Hepatocyte (in vitro differentiated cells): ENCODE data around the gene TEAD1. TPM values are rescaled to one million over a fixed set of nuclear protein-coding genes. Genes with fewer than 3 reads are reported as not detected.

Source experiments
- DNase-seq: peaks from one replicate; pipeline ENCODE4 v3.0.0-alpha.2; 2016; ENCODE audit warnings: low spot score
- H2AFZ ChIP-seq: fragments of 200-600 bp; sonication (generic); 2 replicates; pipeline ENCODE4 v1.6.0; 2016; ENCODE audit warnings: antibody characterized with exemption, mild to moderate bottlenecking
- H3K27ac ChIP-seq: fragments of 200-600 bp; sonication (generic); 2 replicates; pipeline ENCODE4 v1.5.1; 2016; ENCODE audit warnings: mild to moderate bottlenecking
- H3K27me3 ChIP-seq: fragments of 200-600 bp; sonication (generic); 2 replicates; pipeline ENCODE4 v1.6.1; 2016
- H3K36me3 ChIP-seq: fragments of 200-600 bp; sonication (generic); replicated peaks from 2 replicates; pipeline ENCODE4 v1.5.1; 2016; ENCODE audit warnings: low read depth; ENCODE audit not compliant: insufficient read depth
- H3K4me1 ChIP-seq: fragments of 200-600 bp; sonication (generic); 2 replicates; pipeline ENCODE4 v1.5.1; 2016; ENCODE audit warnings: mild to moderate bottlenecking, moderate library complexity; ENCODE audit not compliant: insufficient read depth
- H3K4me2 ChIP-seq: fragments of 200-600 bp; sonication (generic); 2 replicates; pipeline ENCODE4 v1.6.0; 2016
- H3K4me3 ChIP-seq: fragments of 200-600 bp; sonication (generic); 2 replicates; pipeline ENCODE4 v1.5.1; 2016; ENCODE audit warnings: mild to moderate bottlenecking
- H3K79me2 ChIP-seq: fragments of 200-600 bp; sonication (generic); 2 replicates; pipeline ENCODE4 v1.6.0; 2017; ENCODE audit warnings: mild to moderate bottlenecking
- H3K9me2 ChIP-seq: fragments of 200-600 bp; sonication (generic); replicated peaks from 2 replicates; pipeline ENCODE4 v1.6.0; 2017; ENCODE audit warnings: mild to moderate bottlenecking; ENCODE audit not compliant: insufficient read depth
- H3K9me3 ChIP-seq: fragments of 200-600 bp; sonication (generic); 2 replicates; pipeline ENCODE4 v1.5.1; 2016; ENCODE audit warnings: low read depth, mild to moderate bottlenecking
- H4K20me1 ChIP-seq: fragments of 200-600 bp; sonication (generic); 2 replicates; pipeline ENCODE4 v1.6.0; 2016; ENCODE audit warnings: mild to moderate bottlenecking; ENCODE audit not compliant: insufficient read depth, poor library complexity, severe bottlenecking
- EZH2 ChIP-seq: fragments of 200-600 bp; sonication (generic); IDR thresholded peaks from 2 replicates; pipeline ENCODE4 v1.6.1; 2016; ENCODE audit warnings: antibody characterized with exemption, mild to moderate bottlenecking, borderline replicate concordance
- EZH2phosphoT487 ChIP-seq: fragments of 200-600 bp; sonication (generic); IDR thresholded peaks from one replicate; pipeline ENCODE4 v1.6.1; 2018; ENCODE audit warnings: antibody characterized with exemption, mild to moderate bottlenecking, low read depth, moderate library complexity; ENCODE audit not compliant: unreplicated experiment, severe bottlenecking
- WGBS: methylation state at CpG from one replicate; pipeline ENCODE4 v1.1.6; 2016; ENCODE audit warnings: low lambda C conversion rate; ENCODE audit errors: missing lambda C conversion rate; 5-methylcytosine and 5-hydroxymethylcytosine counted together
- polyA plus RNA-seq: library from polyadenylated mRNA; unstranded; fragments of >200 nt; fragmentation: Nextera tagmentation; extraction: Ambion mirVana; gene quantifications from 2 replicates; pipeline ENCODE4 v1.2.1, GENCODE V29; 2016
- total RNA-seq: library from RNA; depleted of rRNA; stranded (reverse); fragments of >200 nt; gene quantifications from 2 replicates; pipeline ENCODE4 v1.2.3, GENCODE V29; 2014
- TF ChIP-seq, protein P1 (sequence below): fragments of 200-600 bp; sonication (generic); IDR thresholded peaks from 2 replicates; pipeline ENCODE4 v1.5.1; 2016; ENCODE audit warnings: antibody characterized with exemption, mild to moderate bottlenecking; ENCODE audit not compliant: poor library complexity

Gene TEAD1
- total and polyA plus RNA-seq, 2 experiments from 2014 or later = 37.2 to 82.2 TPM

- Histone ChIP-seq H3K4me2 (no peak overlapping the region), H3K79me2 (peaks cover 88% of the 10 kb centered on the region), H4K20me1 (peaks cover 5% of the 10 kb centered on the region), H3K27me3 (no peaks in the 10 kb centered on the region), H2AFZ (no peak overlapping the region), H3K9me2 (no peaks in the 10 kb centered on the region), H3K4me3 (no peak overlapping the region), H3K36me3 (no peaks in the 10 kb centered on the region), H3K9me3 (no peaks in the 10 kb centered on the region), H3K27ac (no peak overlapping the region), H3K4me1 (peaks cover 33% of the 10 kb centered on the region)
- TF ChIP-seq EZH2 (no peak), EZH2phosphoT487 (no peak)
- TF ChIP-seq, protein P1, sequence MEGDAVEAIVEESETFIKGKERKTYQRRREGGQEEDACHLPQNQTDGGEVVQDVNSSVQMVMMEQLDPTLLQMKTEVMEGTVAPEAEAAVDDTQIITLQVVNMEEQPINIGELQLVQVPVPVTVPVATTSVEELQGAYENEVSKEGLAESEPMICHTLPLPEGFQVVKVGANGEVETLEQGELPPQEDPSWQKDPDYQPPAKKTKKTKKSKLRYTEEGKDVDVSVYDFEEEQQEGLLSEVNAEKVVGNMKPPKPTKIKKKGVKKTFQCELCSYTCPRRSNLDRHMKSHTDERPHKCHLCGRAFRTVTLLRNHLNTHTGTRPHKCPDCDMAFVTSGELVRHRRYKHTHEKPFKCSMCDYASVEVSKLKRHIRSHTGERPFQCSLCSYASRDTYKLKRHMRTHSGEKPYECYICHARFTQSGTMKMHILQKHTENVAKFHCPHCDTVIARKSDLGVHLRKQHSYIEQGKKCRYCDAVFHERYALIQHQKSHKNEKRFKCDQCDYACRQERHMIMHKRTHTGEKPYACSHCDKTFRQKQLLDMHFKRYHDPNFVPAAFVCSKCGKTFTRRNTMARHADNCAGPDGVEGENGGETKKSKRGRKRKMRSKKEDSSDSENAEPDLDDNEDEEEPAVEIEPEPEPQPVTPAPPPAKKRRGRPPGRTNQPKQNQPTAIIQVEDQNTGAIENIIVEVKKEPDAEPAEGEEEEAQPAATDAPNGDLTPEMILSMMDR = no peak
- WGBS = 96% methylated on average over 4 of the region's 4 CpGs
- DNase-seq = no peak
These were observed 144.3 kb downstream of the TEAD1 start for GRCh38 chr11:12818333-12819015.

DNA sequence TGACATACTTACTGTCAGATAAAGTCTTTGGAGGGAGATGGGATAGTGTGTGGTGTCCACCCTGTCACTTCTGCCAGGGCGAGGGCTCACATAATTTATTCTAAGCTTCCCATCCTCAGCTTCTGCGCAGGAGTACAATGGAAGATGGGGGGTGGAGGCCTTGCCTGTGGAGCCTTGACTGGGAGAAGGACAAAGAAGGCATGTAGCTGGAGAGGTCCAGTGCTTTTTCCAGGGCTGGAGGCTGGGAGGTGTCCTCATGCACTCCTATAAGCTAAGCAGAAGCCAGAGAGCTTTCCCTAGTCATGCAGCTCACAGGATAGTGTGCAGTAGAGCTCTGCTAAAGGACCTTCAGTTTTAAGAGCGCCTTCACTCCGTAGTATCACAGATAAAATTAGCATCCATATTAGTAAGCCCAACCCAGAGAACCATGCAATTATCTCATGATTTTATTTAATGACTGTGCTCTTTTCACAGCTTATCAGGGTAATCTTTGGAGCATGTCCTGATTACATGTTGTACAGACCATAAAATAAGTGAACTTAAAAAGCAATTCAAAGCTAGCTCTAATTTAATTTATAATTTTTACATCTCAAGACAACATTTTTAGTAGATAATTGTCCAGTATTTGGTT lies 148.3 kb downstream of the TEAD1 start:
- no peaks in the 10 kb centered on the region for H3K9me2 ChIP-seq

DNA sequence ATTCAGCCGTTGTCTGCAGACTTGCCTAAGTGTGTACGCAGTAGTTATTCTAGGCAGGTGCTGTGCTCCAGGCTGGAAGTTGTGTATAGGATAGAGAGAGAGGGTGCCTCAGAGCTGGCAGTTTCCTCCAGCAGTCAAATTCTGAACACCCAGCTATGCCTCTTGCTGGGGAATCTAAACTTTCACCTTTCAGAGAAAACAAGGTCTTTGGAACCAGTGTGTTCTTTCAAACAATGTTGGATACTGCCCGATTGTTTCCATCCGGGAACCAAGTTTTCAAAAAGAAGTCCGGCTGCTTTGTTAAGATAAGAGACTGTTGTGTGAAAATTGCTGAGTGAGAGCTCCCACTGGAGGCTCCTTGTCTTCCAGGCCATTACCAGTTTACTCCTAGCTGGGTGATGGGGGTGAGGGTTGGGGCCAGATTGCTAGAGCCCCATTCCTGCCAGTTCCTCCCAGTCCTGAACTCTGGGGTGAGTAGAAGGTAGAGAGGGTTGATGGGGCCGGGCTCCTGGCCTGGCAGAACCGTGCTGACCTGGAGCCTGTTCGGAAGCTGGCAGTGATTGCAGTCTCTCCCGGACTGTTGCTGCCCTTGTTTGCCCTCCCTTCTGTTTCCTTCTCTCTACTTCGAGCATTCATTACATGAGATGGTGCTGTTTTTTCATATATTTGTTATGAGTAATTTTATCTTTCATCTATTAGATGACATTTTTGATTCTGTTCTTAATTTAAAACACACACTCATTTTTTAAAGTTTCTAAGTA lies 150.2 kb downstream of the TEAD1 start:
- Histone ChIP-seq H3K4me2 (peak overlapping the region; percentile 56), H4K20me1 (no peaks in the 10 kb centered on the region), H3K27ac (peak overlapping the region; percentile 76), H3K79me2 (peaks cover 87% of the 10 kb centered on the region), H3K4me3 (no peak overlapping the region), H3K9me2 (no peaks in the 10 kb centered on the region), H3K9me3 (no peaks in the 10 kb centered on the region), H3K27me3 (no peaks in the 10 kb centered on the region), H3K4me1 (peaks cover 50% of the 10 kb centered on the region), H3K36me3 (no peaks in the 10 kb centered on the region), H2AFZ (no peak overlapping the region)
- WGBS = 50% methylated on average over 10 of the region's 10 CpGs
- DNase-seq = no peak
- TF ChIP-seq, protein P1 = peak; percentile 30
- TF ChIP-seq EZH2phosphoT487 = no peak

More for the DNA sequence above, 148.3 kb downstream of the TEAD1 start:
- no peak for DNase-seq
- Histone ChIP-seq H3K4me2 (no peak overlapping the region), H3K4me3 (no peak overlapping the region), H3K4me1 (peaks cover 37% of the 10 kb centered on the region), H3K27me3 (no peaks in the 10 kb centered on the region), H3K36me3 (no peaks in the 10 kb centered on the region), H2AFZ (no peak overlapping the region), H3K9me3 (no peaks in the 10 kb centered on the region), H3K79me2 (peaks cover 95% of the 10 kb centered on the region), H3K27ac (no peak overlapping the region), H4K20me1 (no peaks in the 10 kb centered on the region)
- 85% methylated on average over 4 of the region's 4 CpGs for WGBS
- TF ChIP-seq EZH2 (no peak), EZH2phosphoT487 (no peak)
- TF ChIP-seq, protein P1 = no peak
